GM23248 (cell line): ENCODE results near the gene ALX3. TPM values are rescaled to one million over a fixed set of nuclear protein-coding genes. Genes with fewer than 3 reads are reported as not detected.
A peak's percentile ranks its signal among the peaks of the same experiment; 100 is the strongest.

Source experiments
- DNase-seq: peaks from one replicate; pipeline ENCODE4 v3.0.0-alpha.2; 2015
- H2AFZ ChIP-seq: fragments of 200-600 bp; sonication (generic); 2 replicates; pipeline ENCODE4 v1.6.1; 2016; ENCODE audit warnings: antibody characterized with exemption
- H3F3A ChIP-seq: fragments of 200-600 bp; sonication (generic); 2 replicates; pipeline ENCODE4 v1.6.1; 2016; ENCODE audit warnings: mild to moderate bottlenecking, antibody characterized with exemption, mixed run types; ENCODE audit not compliant: insufficient read depth
- H3K27ac ChIP-seq: fragments of 200-600 bp; sonication (generic); 2 replicates; pipeline ENCODE4 v1.5.1; 2016; ENCODE audit warnings: mild to moderate bottlenecking
- H3K27me3 ChIP-seq: fragments of 200-600 bp; sonication (generic); replicated peaks from 2 replicates; pipeline ENCODE4 v1.6.1; 2016; ENCODE audit warnings: mild to moderate bottlenecking; ENCODE audit not compliant: insufficient read depth
- H3K36me3 ChIP-seq: fragments of 200-600 bp; sonication (generic); 2 replicates; pipeline ENCODE4 v1.6.1; 2016; ENCODE audit warnings: low read depth, mild to moderate bottlenecking
- H3K4me1 ChIP-seq: fragments of 200-600 bp; sonication (generic); 2 replicates; pipeline ENCODE4 v1.6.1; 2016; ENCODE audit warnings: mild to moderate bottlenecking; ENCODE audit not compliant: insufficient read depth
- H3K4me2 ChIP-seq: fragments of 200-600 bp; sonication (generic); one replicate; pipeline ENCODE4 v1.6.1; 2016; ENCODE audit warnings: mild to moderate bottlenecking; ENCODE audit not compliant: unreplicated experiment
- H3K4me3 ChIP-seq: fragments of 200-600 bp; sonication (generic); 2 replicates; pipeline ENCODE4 v1.5.1; 2016; ENCODE audit warnings: mild to moderate bottlenecking
- H3K79me2 ChIP-seq: fragments of 200-600 bp; sonication (generic); 2 replicates; pipeline ENCODE4 v1.6.1; 2016; ENCODE audit warnings: mild to moderate bottlenecking; ENCODE audit not compliant: insufficient read depth
- H3K9ac ChIP-seq: fragments of 200-600 bp; sonication (generic); 2 replicates; pipeline ENCODE4 v1.6.1; 2016; ENCODE audit warnings: mild to moderate bottlenecking
- H3K9me2 ChIP-seq: fragments of 200-600 bp; sonication (generic); 2 replicates; pipeline ENCODE4 v1.6.1; 2016; ENCODE audit warnings: mixed run types, mild to moderate bottlenecking, moderate library complexity; ENCODE audit not compliant: insufficient read depth
- H3K9me3 ChIP-seq: fragments of 200-600 bp; sonication (generic); one replicate; pipeline ENCODE4 v1.6.1; 2017; ENCODE audit warnings: low read depth
- H4K20me1 ChIP-seq: fragments of 200-600 bp; sonication (generic); 2 replicates; pipeline ENCODE4 v1.6.0; 2016; ENCODE audit not compliant: insufficient read depth
- EZH2 ChIP-seq: fragments of 200-600 bp; sonication (generic); IDR thresholded peaks from 2 replicates; pipeline ENCODE4 v1.6.1; 2018; ENCODE audit warnings: antibody characterized with exemption, mild to moderate bottlenecking; ENCODE audit not compliant: insufficient read depth, poor library complexity, severe bottlenecking
- EZH2phosphoT487 ChIP-seq: fragments of 200-600 bp; sonication (generic); IDR thresholded peaks from 2 replicates; pipeline ENCODE4 v1.6.1; 2018; ENCODE audit warnings: antibody characterized with exemption, moderate library complexity, mild to moderate bottlenecking, low read depth; ENCODE audit not compliant: insufficient read depth
- WGBS, 2 experiments: methylation state at CpG; one replicate each; pipeline ENCODE4 v1.1.6; 2015 to 2017; ENCODE audit warnings: low lambda C conversion rate in 2 of 2, low coverage in 1 of 2; ENCODE audit errors: missing lambda C conversion rate in 2 of 2; 5-methylcytosine and 5-hydroxymethylcytosine counted together
- in situ Hi-C: fragments of 300-500 bp; cut with MboI; formaldehyde crosslinking; loops from 2 replicates; pipeline ENCODE4 v1.15.0; 2020
- polyA plus RNA-seq: library from polyadenylated mRNA; unstranded; fragments of >200 nt; fragmentation: Nextera tagmentation; extraction: Ambion mirVana; gene quantifications from 2 replicates; pipeline ENCODE4 v1.2.1, GENCODE V29; 2016
- total RNA-seq: library from RNA; depleted of rRNA; stranded (reverse); fragments of >200 nt; shearing (Covaris generic); gene quantifications from 2 replicates; pipeline ENCODE4 v1.2.3, GENCODE V29; 2014

Gene ALX3
- total and polyA plus RNA-seq, 2 experiments from 2014 or later, result not detected

DNA sequence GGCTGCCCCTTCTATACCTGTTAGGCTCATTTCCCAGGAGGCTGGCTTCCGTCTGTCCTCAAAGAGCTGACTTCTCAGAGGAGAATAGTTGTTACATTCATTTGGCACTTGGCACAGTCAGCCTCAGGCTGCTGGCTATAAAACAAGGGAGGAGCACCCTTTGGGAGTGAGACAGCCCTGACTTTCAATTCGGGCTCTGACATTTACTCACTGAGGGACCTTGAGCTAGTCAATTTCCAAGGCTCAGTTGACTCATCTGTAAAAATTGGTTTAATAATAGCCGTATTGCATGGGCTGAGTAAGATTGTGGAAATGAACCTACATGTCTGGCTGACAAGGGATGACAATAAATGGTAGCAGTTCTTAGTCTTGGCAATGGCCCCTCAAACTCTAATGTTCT is 13.7 kb downstream of the ALX3 start:
- WGBS, 2 experiments, result 0 to 1% methylated on average over 3 of the region's 3 CpGs
- Histone ChIP-seq H3K4me3 (peak overlapping the region; percentile 3; the same call in 1 of the 2 replicates), H3K36me3 (peaks cover 23% of the 10 kb centered on the region; the same call in 1 of the 2 replicates), H3K27ac (peak overlapping the region; percentile 77), H3K9me2 (no peaks in the 10 kb centered on the region), H3F3A (peaks cover 45% of the 10 kb centered on the region), H2AFZ (no peak overlapping the region), H3K79me2 (no peaks in the 10 kb centered on the region), H3K9ac (peak overlapping the region; percentile 41), H3K27me3 (no peaks in the 10 kb centered on the region), H4K20me1 (no peaks in the 10 kb centered on the region), H3K9me3 (no peaks in the 10 kb centered on the region), H3K4me2 (peak overlapping the region; percentile 59), H3K4me1 (peaks cover 51% of the 10 kb centered on the region)
- peak; percentile 95 for DNase-seq
- in situ Hi-C loops, result no loop called here
- TF ChIP-seq EZH2, result no peak
- TF ChIP-seq EZH2phosphoT487, result no peak

DNA sequence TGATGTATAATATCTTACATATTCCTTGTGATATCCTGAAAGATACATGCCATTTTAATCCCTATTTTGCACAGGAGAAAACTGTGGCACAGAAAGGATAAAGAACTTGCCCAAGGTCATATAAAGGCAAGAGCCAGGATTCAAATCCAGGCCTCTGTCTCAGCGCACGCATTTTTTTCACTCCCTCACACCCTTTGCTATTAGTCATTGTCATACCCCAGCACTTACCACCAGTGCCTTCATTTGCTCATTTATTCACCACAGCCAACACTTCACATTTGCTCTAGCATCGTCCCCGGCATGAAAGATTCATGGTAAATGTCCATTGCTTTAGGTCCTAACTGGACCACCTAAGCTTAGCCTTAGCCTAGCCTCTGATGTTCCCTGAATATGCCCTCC is 14.2 kb downstream of the ALX3 start:
- Histone ChIP-seq H3K27me3 (no peaks in the 10 kb centered on the region), H3K4me1 (peaks cover 56% of the 10 kb centered on the region), H3K79me2 (no peaks in the 10 kb centered on the region), H3F3A (peaks cover 50% of the 10 kb centered on the region), H3K9me2 (no peaks in the 10 kb centered on the region), H3K9me3 (no peaks in the 10 kb centered on the region), H4K20me1 (no peaks in the 10 kb centered on the region), H2AFZ (no peak overlapping the region), H3K36me3 (peaks cover 23% of the 10 kb centered on the region; the same call in 1 of the 2 replicates), H3K4me3 (peak overlapping the region; percentile 3; the same call in 1 of the 2 replicates), H3K27ac (peak overlapping the region; percentile 77), H3K9ac (peak overlapping the region; percentile 41), H3K4me2 (peak overlapping the region; percentile 59)
- TF ChIP-seq EZH2 (no peak), EZH2phosphoT487 (no peak)
- in situ Hi-C loops, result no loop called here
- peak; percentile 79 for DNase-seq
- WGBS, 2 experiments, result 9 to 21% methylated on average over 4 of the region's 4 CpGs

DNA sequence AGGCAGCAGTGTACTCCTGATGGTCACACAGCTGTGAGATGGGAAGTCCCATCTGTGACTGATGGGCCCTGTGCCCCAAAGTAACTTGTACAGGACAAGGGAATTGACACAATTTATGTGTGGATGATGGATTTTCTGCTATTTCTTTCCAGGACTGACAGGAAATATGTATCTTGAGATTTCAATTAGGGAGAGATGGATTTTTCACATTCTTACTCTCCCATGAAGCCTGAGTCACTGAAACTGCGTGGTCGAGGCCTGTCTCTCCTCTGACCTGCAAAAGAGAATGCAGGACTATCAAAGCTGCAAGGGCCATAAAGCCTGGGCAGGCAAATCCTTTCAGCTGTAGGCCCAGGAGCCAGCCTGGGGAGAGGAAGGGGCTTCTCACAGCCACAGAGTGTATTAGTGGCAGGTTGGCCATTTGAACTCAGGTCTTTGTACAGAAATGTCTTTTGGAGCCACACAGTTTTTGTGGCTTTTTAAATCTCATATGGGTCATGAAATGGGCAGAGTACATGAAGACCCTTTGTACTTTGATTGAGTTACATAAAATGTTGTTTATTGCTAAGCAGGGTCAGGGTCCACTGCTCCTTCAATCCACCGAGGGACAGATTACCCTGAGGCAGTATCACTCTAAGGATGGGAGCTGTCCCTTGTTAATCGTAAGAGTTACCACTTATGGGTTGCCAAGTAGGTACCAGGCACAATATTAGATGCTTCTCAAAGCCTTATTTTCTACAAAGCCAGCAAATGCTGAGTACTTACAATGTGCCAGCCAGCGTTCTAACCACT is 14.8 kb downstream of the ALX3 start:
- in situ Hi-C loops, result no loop called here
- peaks cover 23% of the 10 kb centered on the region; the same call in 1 of the 2 replicates for H3K36me3 ChIP-seq
- peak; percentile 71 for DNase-seq
- no peaks in the 10 kb centered on the region for H3K9me3 ChIP-seq
- H3K27ac ChIP-seq, result peak overlapping the region; percentile 77
- H3F3A ChIP-seq, result peaks cover 56% of the 10 kb centered on the region
- H3K9me2 ChIP-seq, result no peaks in the 10 kb centered on the region
- no peak for TF ChIP-seq EZH2
- no peak for TF ChIP-seq EZH2phosphoT487
- H3K79me2 ChIP-seq, result no peaks in the 10 kb centered on the region
- no peak overlapping the region for H2AFZ ChIP-seq
- WGBS, 2 experiments, result 31 to 33% methylated on average over 5 of the region's 5 CpGs
- H4K20me1 ChIP-seq, result no peaks in the 10 kb centered on the region
- no peaks in the 10 kb centered on the region for H3K27me3 ChIP-seq
- H3K4me2 ChIP-seq, result peak overlapping the region; percentile 59
- H3K9ac ChIP-seq, result peak overlapping the region; percentile 21; the same call in 1 of the 2 replicates
- H3K4me1 ChIP-seq, result peaks cover 62% of the 10 kb centered on the region
- no peak overlapping the region for H3K4me3 ChIP-seq

DNA sequence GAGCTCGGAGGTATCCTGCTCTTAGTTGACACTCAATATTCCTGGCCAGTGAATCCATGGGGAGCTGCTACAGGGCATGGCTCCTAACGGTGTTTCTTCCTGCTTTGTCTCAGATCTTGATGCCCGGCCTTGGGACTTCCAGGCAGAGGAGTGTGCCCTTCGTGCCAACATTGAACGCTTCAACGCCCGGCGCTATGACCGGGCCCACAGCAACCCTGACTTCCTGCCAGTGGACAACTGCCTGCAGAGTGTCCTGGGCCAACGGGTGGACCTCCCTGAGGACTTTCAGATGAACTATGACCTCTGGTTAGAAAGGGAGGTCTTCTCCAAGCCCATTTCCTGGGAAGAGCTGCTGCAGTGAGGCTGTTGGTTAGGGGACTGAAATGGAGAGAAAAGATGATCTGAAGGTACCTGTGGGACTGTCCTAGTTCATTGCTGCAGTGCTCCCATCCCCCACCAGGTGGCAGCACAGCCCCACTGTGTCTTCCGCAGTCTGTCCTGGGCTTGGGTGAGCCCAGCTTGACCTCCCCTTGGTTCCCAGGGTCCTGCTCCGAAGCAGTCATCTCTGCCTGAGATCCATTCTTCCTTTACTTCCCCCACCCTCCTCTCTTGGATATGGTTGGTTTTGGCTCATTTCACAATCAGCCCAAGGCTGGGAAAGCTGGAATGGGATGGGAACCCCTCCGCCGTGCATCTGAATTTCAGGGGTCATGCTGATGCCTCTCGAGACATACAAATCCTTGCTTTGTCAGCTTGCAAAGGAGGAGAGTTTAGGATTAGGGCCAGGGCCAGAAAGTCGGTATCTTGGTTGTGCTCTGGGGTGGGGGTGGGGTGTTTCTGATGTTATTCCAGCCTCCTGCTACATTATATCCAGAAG is 16.7 kb downstream of the ALX3 start:
- peaks cover 73% of the 10 kb centered on the region for H3F3A ChIP-seq
- H3K27ac ChIP-seq, result no peak overlapping the region
- peaks cover 30% of the 10 kb centered on the region for H3K36me3 ChIP-seq
- H3K27me3 ChIP-seq, result no peaks in the 10 kb centered on the region
- H4K20me1 ChIP-seq, result no peaks in the 10 kb centered on the region
- no peak overlapping the region for H3K4me3 ChIP-seq
- H2AFZ ChIP-seq, result no peak overlapping the region
- H3K79me2 ChIP-seq, result no peaks in the 10 kb centered on the region
- WGBS, 2 experiments, result 58 to 59% methylated on average over 16 of the region's 16 CpGs
- no peak for TF ChIP-seq EZH2
- no peak for TF ChIP-seq EZH2phosphoT487
- no peak overlapping the region for H3K9ac ChIP-seq
- H3K4me1 ChIP-seq, result peaks cover 75% of the 10 kb centered on the region
- no peaks in the 10 kb centered on the region for H3K9me3 ChIP-seq
- in situ Hi-C loops, result no loop called here
- no peak overlapping the region for H3K4me2 ChIP-seq
- DNase-seq, result peak; percentile 53
- no peaks in the 10 kb centered on the region for H3K9me2 ChIP-seq
